CD4-positive, alpha-beta memory T cell (primary cell): ENCODE data around the gene SUPT4H1. TPM values are rescaled to one million over a fixed set of nuclear protein-coding genes. Genes with fewer than 3 reads are reported as not detected.

Experiments used
- CTCF ChIA-PET: fragments of 350-600 bp; sonication (Branson Sonifier 250); formaldehyde crosslinking; loops from one replicate; lab custom pipeline; 2021; ENCODE audit warnings: inconsistent platforms; ENCODE audit not compliant: partially characterized antibody; lab: Charles Lee
- POLR2A ChIA-PET: fragments of 350-600 bp; sonication (Branson Sonifier 250); formaldehyde crosslinking; loops from one replicate; lab custom pipeline; 2021; ENCODE audit not compliant: partially characterized antibody; lab: Charles Lee
- DNase-seq, 5 donors: peaks; one replicate each; pipeline versions ENCODE4 v3.0.0 to v3.0.0-alpha.2; 2020 to 2022; ENCODE audit warnings: mixed read lengths in 1 of 5
- H3K27ac ChIP-seq: one replicate; pipeline ENCODE4 v1.7.0; 2013; ENCODE audit warnings: low read depth, low read length
- H3K27me3 ChIP-seq: 2 replicates; pipeline ENCODE4 v1.7.0; 2013; ENCODE audit warnings: mild to moderate bottlenecking, low read length, moderate library complexity; ENCODE audit not compliant: insufficient read depth
- H3K36me3 ChIP-seq: 2 replicates; pipeline ENCODE4 v1.7.0; 2013; ENCODE audit warnings: mild to moderate bottlenecking, low read length, moderate library complexity; ENCODE audit not compliant: insufficient read depth
- H3K4me1 ChIP-seq: 2 replicates; pipeline ENCODE4 v1.7.0; 2013; ENCODE audit warnings: mild to moderate bottlenecking, low read length, moderate library complexity; ENCODE audit not compliant: insufficient read depth
- H3K4me3 ChIP-seq, 2 donors: one replicate each; pipeline ENCODE4 v1.7.0; 2013; ENCODE audit warnings: low read length in 2 of 2, mild to moderate bottlenecking in 1 of 2
- H3K9me3 ChIP-seq, 2 donors: one replicate each; pipeline ENCODE4 v1.7.0; 2013; ENCODE audit warnings: low read length in 2 of 2, control low read depth in 1 of 2; ENCODE audit not compliant: control insufficient read depth in 1 of 2
- H3K27ac Mint-ChIP-seq, 7 donors: one replicate each; pipeline ENCODE4 v1.8.0; 2020 to 2021; ENCODE audit warnings: mixed read lengths in 7 of 7, mild to moderate bottlenecking in 6 of 7, inconsistent platforms in 3 of 7, moderate library complexity in 3 of 7
- H3K27me3 Mint-ChIP-seq, 2 donors: one replicate each; pipeline ENCODE4 v1.8.0; 2020 to 2021; ENCODE audit warnings: mixed read lengths in 2 of 2
- H3K36me3 Mint-ChIP-seq, 2 donors: one replicate each; pipeline ENCODE4 v1.8.0; 2020 to 2021; ENCODE audit warnings: mixed read lengths in 2 of 2, inconsistent platforms in 1 of 2, mild to moderate bottlenecking in 1 of 2
- H3K4me1 Mint-ChIP-seq, 4 donors: one replicate each; pipeline ENCODE4 v1.8.0; 2020 to 2021; ENCODE audit warnings: mixed read lengths in 4 of 4, mild to moderate bottlenecking in 1 of 4
- H3K4me3 Mint-ChIP-seq, 8 donors: one replicate each; pipeline ENCODE4 v1.8.0; 2020 to 2021; ENCODE audit warnings: mixed read lengths in 8 of 8, mild to moderate bottlenecking in 7 of 8, moderate library complexity in 6 of 8, inconsistent platforms in 3 of 8
- H3K9me3 Mint-ChIP-seq, 8 donors: one replicate each; pipeline ENCODE4 v1.8.0; 2020 to 2021; ENCODE audit warnings: mixed read lengths in 8 of 8, mild to moderate bottlenecking in 5 of 8, inconsistent platforms in 3 of 8, moderate library complexity in 1 of 8
- intact Hi-C: fragments of 100-400 bp; cut with micrococcal nuclease; formaldehyde crosslinking; loops from one replicate; pipeline ENCODE4 v1.15.1; 2023
- polyA plus RNA-seq, 2 donors: library from polyadenylated mRNA; unstranded; fragments of 300-500 nt; fragmentation: Illumina TruSeq; gene quantifications; one replicate each; pipeline ENCODE4 v1.2.3, GENCODE V29; 2021
- total RNA-seq, 2 experiments: library from RNA; stranded (reverse); gene quantifications; one replicate each; pipeline ENCODE4 v1.2.3, GENCODE V29; 2021

Gene SUPT4H1
- total and polyA plus RNA-seq, 4 experiments from 2014 or later, result 61.4 to 120 (median 84.8) TPM

DNA sequence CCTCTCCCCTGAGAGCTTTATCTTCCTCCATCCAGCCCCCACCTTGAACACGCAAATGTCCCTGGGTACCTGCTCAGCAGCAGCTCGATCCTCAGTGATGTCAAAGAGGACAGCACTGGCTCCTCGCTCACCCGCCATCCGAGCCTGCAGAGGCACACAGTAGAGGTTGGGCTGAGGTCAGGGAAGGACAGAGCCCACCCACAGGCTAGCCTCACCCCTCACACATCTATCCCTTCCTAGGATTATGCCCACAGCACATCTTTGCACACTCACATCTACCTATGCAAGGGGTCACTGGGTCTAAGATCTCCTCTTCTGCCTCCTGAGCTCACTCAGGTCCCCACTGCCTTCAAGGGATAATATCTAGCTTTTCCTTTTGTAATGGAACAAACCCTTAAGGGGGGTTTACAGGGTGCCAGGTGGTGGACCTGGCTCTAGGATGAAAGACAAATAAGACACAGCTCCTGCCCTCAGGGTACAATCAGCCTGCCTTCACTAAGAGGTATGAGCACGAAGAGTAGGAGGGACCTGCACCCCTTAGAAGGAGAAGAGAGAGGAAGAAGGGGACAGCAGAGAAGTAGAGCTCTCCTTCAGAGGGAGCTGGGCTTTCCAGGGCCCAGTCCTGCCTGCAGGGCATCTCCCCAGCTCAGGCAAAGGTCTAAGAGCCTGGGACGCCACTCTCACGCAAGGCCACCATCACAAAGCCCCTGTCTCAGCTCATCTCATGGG is 11.6 kb upstream of the SUPT4H1 start:
- no peaks in the 10 kb centered on the region for H3K9me3 Mint-ChIP-seq
- H3K4me1 Mint-ChIP-seq, result peaks cover 0 to 1% (median 0%) of the 10 kb centered on the region in 4 donors
- DNase-seq, result no peak
- ChIA-PET CTCF (interaction anchor here (1.0 to 2.3 kb wide), 5 partner anchors 46 to 60 kb away, joined by 3 to 6 read pairs (median 4); partner anchors contain the start of gene RNF43), POLR2A (interaction anchor here (1.3 to 4.2 kb wide), 3 partner anchors 10 to 19 kb away, joined by 3 to 24 read pairs (median 6); partner anchors contain the start of gene SUPT4H1)
- H3K27ac ChIP-seq, result no peak overlapping the region
- H3K4me3 ChIP-seq, result no peak overlapping the region
- peak overlapping the region in 1 of 7 donors; percentile 9 for H3K27ac Mint-ChIP-seq
- H3K36me3 Mint-ChIP-seq, result peaks cover 4 to 7% of the 10 kb centered on the region in 2 donors
- H3K36me3 ChIP-seq, result no peaks in the 10 kb centered on the region
- H3K27me3 Mint-ChIP-seq, result peaks cover 0 to 1% of the 10 kb centered on the region in 2 donors
- H3K4me1 ChIP-seq, result no peaks in the 10 kb centered on the region
- no peak overlapping the region for H3K4me3 Mint-ChIP-seq
- no peaks in the 10 kb centered on the region for H3K27me3 ChIP-seq
- intact Hi-C loops, result no loop called here
- H3K9me3 ChIP-seq, result no peaks in the 10 kb centered on the region

- H3K36me3 Mint-ChIP-seq, result peaks cover 4 to 7% of the 10 kb centered on the region in 2 donors
- Histone ChIP-seq H3K9me3 (no peaks in the 10 kb centered on the region), H3K36me3 (no peaks in the 10 kb centered on the region), H3K27me3 (no peaks in the 10 kb centered on the region), H3K27ac (no peak overlapping the region), H3K4me3 (no peak overlapping the region), H3K4me1 (no peaks in the 10 kb centered on the region)
- DNase-seq, result no peak
- H3K4me1 Mint-ChIP-seq, result peaks cover 0 to 1% (median 0%) of the 10 kb centered on the region in 4 donors
- ChIA-PET CTCF (interaction anchor here (0.7 to 2.3 kb wide), 5 partner anchors 8 to 58 kb away, joined by 3 to 8 read pairs (median 4); partner anchors contain the start of gene RNF43), POLR2A (interaction anchor here (1.3 to 4.2 kb wide), 2 partner anchors 9 to 18 kb away, joined by 6 to 24 read pairs; partner anchors contain the start of gene SUPT4H1)
- H3K9me3 Mint-ChIP-seq, result no peaks in the 10 kb centered on the region
- intact Hi-C loops, result no loop called here
- H3K27me3 Mint-ChIP-seq, result peaks cover 0 to 1% of the 10 kb centered on the region in 2 donors
- no peak overlapping the region for H3K4me3 Mint-ChIP-seq
- no peak overlapping the region for H3K27ac Mint-ChIP-seq
These were observed 10.5 kb upstream of the SUPT4H1 start for GRCh38 chr17:58362368-58363014.

- CTCF ChIA-PET, result interaction anchor here (0.9 to 2.1 kb wide), 4 partner anchors 16 to 56 kb away, joined by 3 to 9 read pairs (median 6); no protein-coding TSS in a partner anchor
- Mint-ChIP-seq H3K36me3 (peaks cover 7 to 9% of the 10 kb centered on the region in 2 donors), H3K27me3 (peaks cover 0 to 1% of the 10 kb centered on the region in 2 donors), H3K27ac (peak overlapping the region in 1 of 7 donors; percentile 45), H3K4me3 (no peak overlapping the region), H3K4me1 (peaks cover 0 to 7% (median 5%) of the 10 kb centered on the region in 4 donors), H3K9me3 (no peaks in the 10 kb centered on the region)
- H3K4me1 ChIP-seq, result no peaks in the 10 kb centered on the region
- no peaks in the 10 kb centered on the region for H3K36me3 ChIP-seq
- no peaks in the 10 kb centered on the region for H3K9me3 ChIP-seq
- H3K27me3 ChIP-seq, result no peaks in the 10 kb centered on the region
- no peak overlapping the region for H3K27ac ChIP-seq
- H3K4me3 ChIP-seq, result no peak overlapping the region
- intact Hi-C loops, result no loop called here
- DNase-seq, result no peak
- POLR2A ChIA-PET, result interaction anchor here (1.0 to 2.8 kb wide), 3 partner anchors 16 to 34 kb away, joined by 3 to 13 read pairs (median 3); no protein-coding TSS in a partner anchor
These were observed 8.5 kb upstream of the SUPT4H1 start for GRCh38 chr17:58360296-58361063.

GRCh38 chr17:58358408-58359172 is 6.6 kb upstream of the SUPT4H1 start:
- Histone ChIP-seq H3K4me1 (peaks cover 9% of the 10 kb centered on the region), H3K4me3 (no peak overlapping the region), H3K9me3 (no peaks in the 10 kb centered on the region), H3K27ac (no peak overlapping the region), H3K36me3 (no peaks in the 10 kb centered on the region), H3K27me3 (no peaks in the 10 kb centered on the region)
- Mint-ChIP-seq H3K27me3 (no peaks in the 10 kb centered on the region), H3K4me3 (no peak overlapping the region), H3K9me3 (no peaks in the 10 kb centered on the region), H3K4me1 (peaks cover 4 to 13% (median 11%) of the 10 kb centered on the region in 4 donors), H3K36me3 (peaks cover 5 to 10% of the 10 kb centered on the region in 2 donors), H3K27ac (no peak overlapping the region)
- POLR2A ChIA-PET, result interaction anchor here (0.9 to 2.8 kb wide), 2 partner anchors 32 to 41 kb away, joined by 3 to 13 read pairs; no protein-coding TSS in a partner anchor
- intact Hi-C loops, result no loop called here
- CTCF ChIA-PET, result interaction anchor here (1.7 kb wide), 1 partner anchor 41 kb away, joined by 9 read pairs; no protein-coding TSS in a partner anchor
- DNase-seq, result no peak

DNA sequence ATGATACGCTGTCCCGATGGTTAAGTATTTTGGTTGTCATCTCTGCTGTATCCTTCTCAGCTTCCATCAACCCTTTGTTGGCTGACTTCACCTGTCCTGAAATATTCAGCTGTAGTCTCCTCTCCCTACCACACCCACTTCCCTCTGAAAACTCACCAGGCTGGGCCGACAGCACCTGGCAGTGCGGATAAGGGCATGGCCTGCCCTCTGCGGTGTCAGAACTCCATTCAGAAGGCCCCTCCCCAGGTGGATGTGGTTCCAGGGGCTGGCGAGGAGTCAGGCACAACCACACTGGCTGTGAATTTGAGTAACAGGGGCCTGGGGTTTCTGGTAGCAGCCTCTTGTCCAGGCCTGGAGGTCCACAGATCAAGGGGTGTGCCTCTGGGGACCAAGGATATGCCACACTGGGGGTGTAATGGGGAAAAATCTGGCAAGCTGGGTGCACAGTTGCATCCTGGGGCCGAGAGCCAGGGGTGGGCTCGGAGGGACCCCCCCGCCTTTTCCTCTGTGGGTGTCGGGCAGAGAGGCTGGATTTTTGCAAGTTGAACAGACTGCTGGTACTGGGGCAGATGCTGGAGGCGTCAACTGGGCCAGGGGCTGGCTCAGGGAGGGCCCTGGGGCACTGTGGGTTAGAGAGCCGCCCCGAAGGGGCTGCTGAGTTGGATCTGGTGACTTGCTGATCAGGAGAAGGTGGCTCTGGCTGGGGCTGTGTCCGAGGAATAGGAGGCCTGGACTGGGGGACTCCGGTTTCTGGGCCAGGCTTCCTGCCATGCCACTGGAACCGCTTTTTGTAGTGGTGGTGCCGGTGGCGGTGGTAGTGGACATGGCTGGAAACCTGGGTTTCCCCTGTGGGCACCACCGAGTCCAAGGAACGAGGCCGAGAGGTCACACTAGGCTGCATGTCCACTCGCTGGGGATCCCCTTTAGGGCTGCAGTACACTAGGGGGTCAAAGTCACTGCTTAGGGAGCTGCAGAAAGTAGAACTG is 5.6 kb upstream of the SUPT4H1 start:
- peak overlapping the region in 2 of 7 donors; percentile 32 to 59 for H3K27ac Mint-ChIP-seq
- no peak for DNase-seq
- H3K9me3 Mint-ChIP-seq, result no peaks in the 10 kb centered on the region
- H3K4me1 ChIP-seq, result peaks cover 18% of the 10 kb centered on the region
- H3K27ac ChIP-seq, result no peak overlapping the region
- CTCF ChIA-PET, result interaction anchor here (1.6 to 2.8 kb wide), 3 partner anchors 40 to 60 kb away, joined by 6 to 15 read pairs (median 14); partner anchors contain the start of gene RNF43
- H3K4me1 Mint-ChIP-seq, result peaks cover 11 to 23% (median 20%) of the 10 kb centered on the region in 4 donors
- no peaks in the 10 kb centered on the region for H3K36me3 ChIP-seq
- peaks cover 0 to 10% of the 10 kb centered on the region in 2 donors for H3K36me3 Mint-ChIP-seq
- no peak overlapping the region for H3K4me3 ChIP-seq
- H3K27me3 ChIP-seq, result no peaks in the 10 kb centered on the region
- no peaks in the 10 kb centered on the region for H3K27me3 Mint-ChIP-seq
- intact Hi-C loops, result no loop called here
- POLR2A ChIA-PET, result interaction anchor here (0.8 to 27.8 kb wide), 4 partner anchors 29 to 60 kb away, joined by 3 to 3924 read pairs (median 8); partner anchors contain the start of genes RNF43 and TSPOAP1
- no peak overlapping the region for H3K4me3 Mint-ChIP-seq
- H3K9me3 ChIP-seq, result no peaks in the 10 kb centered on the region
